ENCODE data around the gene MRPL44. TPM values are rescaled to one million over a fixed set of nuclear protein-coding genes. Genes with fewer than 3 reads are reported as not detected.

The MRPL44 gene
- total and polyA plus RNA-seq, 2 donors (not counting 1 experiment from before 2014, with no cell fraction given) = 8.9 to 26.7 TPM

- Mint-ChIP-seq H3K4me3 (peak overlapping the region; percentile 94), H3K27me3 (no peaks in the 10 kb centered on the region), H3K9me3 (ENCODE audit: insufficient read depth) (peaks cover 7% of the 10 kb centered on the region), H3K4me1 (peaks cover 52% of the 10 kb centered on the region), H3K27ac (peak overlapping the region; percentile 76)
- Histone ChIP-seq H3K4me3 (ENCODE audit: control extremely low read depth in 1 of 5, extremely low read depth in 1 of 5, insufficient read depth in 1 of 5, low read depth in 2 of 5, low read length in 4 of 5) (peak overlapping the region in 3 of 5 experiments; percentile 79 to 92 (median 91)), H4K20me1 (ENCODE audit: control insufficient read depth, insufficient read depth, low read length, poor library complexity, severe bottlenecking) (peaks cover 7% of the 10 kb centered on the region), H3K4me2 (replicated peaks; ENCODE audit: low read depth, low read length, poor library complexity, severe bottlenecking) (peak overlapping the region; percentile 99), H3K36me3 (replicated peaks in 1 of 2; ENCODE audit: control extremely low read depth in 1 of 2, control insufficient read depth in 1 of 2, extremely low read depth in 1 of 2, insufficient read depth in 2 of 2, low read length in 1 of 2) (no peaks in the 10 kb centered on the region), H2AFZ (ENCODE audit: insufficient read depth, low read depth, low read length, poor library complexity, severe bottlenecking) (peak overlapping the region; percentile 90), H3K79me2 (ENCODE audit: control insufficient read depth, insufficient read depth, low read length) (peaks cover 93% of the 10 kb centered on the region), H3K27me3 (replicated peaks in 1 of 4; ENCODE audit: control extremely low read depth in 1 of 4, control insufficient read depth in 3 of 4, insufficient read depth in 4 of 4, low read length in 3 of 4) (no peaks in the 10 kb centered on the region), H3K4me1 (ENCODE audit: control insufficient read depth in 2 of 2, insufficient read depth in 2 of 2, low read length in 2 of 2) (peaks cover 29 to 46% of the 10 kb centered on the region in 2 donors), H3K9me3 (ENCODE audit: control extremely low read depth in 1 of 3, control insufficient read depth in 2 of 3, insufficient read depth in 1 of 3, low read length in 2 of 3) (peaks cover 0 to 10% (median 4%) of the 10 kb centered on the region in 3 donors), H3K27ac (ENCODE audit: low read length in 2 of 2) (peak overlapping the region in 1 of 2 donors; percentile 87), H3K9ac (ENCODE audit: low read length) (peak overlapping the region; percentile 98)
- DNase-seq (no peak), ATAC-seq (ENCODE audit: low read depth) (no peak)
- WGBS (ENCODE audit: insufficient coverage) = 78% methylated on average over 3 of the region's 7 CpGs
- ChIA-PET CTCF (interaction anchor here (0.6 to 1.5 kb wide), 5 partner anchors 19 to 257 kb away, joined by 3 to 4 read pairs (median 4); no protein-coding TSS in a partner anchor), POLR2A (interaction anchor here (0.7 to 1.1 kb wide), 3 partner anchors 9 to 48 kb away, joined by 3 to 4 read pairs (median 3); no protein-coding TSS in a partner anchor)
- TF ChIP-seq EZH2 (IDR thresholded peaks at IDR 0.05; ENCODE audit: borderline replicate concordance, insufficient read depth, low read depth, low read length, poor library complexity, severe bottlenecking) (no peak), CTCF (IDR thresholded peaks at IDR 0.05) (no peak)
- intact Hi-C loops (cut with micrococcal nuclease) = loop anchor here (10.0 kb wide), 1 partner anchor 1001 kb away; no protein-coding TSS in a partner anchor
These were observed 13.7 kb upstream of the MRPL44 start for GRCh38 chr2:223943561-223944008.

GRCh38 chr2:223944166-223944702 lies 13.0 kb upstream of the MRPL44 start:
- Histone ChIP-seq H3K4me1 (ENCODE audit: control insufficient read depth in 2 of 2, insufficient read depth in 2 of 2, low read length in 2 of 2) (peaks cover 24 to 44% of the 10 kb centered on the region in 2 donors), H3K9me3 (ENCODE audit: control extremely low read depth in 1 of 3, control insufficient read depth in 2 of 3, insufficient read depth in 1 of 3, low read length in 2 of 3) (peaks cover 0 to 6% (median under 1%) of the 10 kb centered on the region in 3 donors), H3K9ac (ENCODE audit: low read length) (peak overlapping the region; percentile 98), H3K36me3 (replicated peaks in 1 of 2; ENCODE audit: control extremely low read depth in 1 of 2, control insufficient read depth in 1 of 2, extremely low read depth in 1 of 2, insufficient read depth in 2 of 2, low read length in 1 of 2) (no peaks in the 10 kb centered on the region), H3K27me3 (replicated peaks in 1 of 4; ENCODE audit: control extremely low read depth in 1 of 4, control insufficient read depth in 3 of 4, insufficient read depth in 4 of 4, low read length in 3 of 4) (no peaks in the 10 kb centered on the region), H3K79me2 (ENCODE audit: control insufficient read depth, insufficient read depth, low read length) (peaks cover 89% of the 10 kb centered on the region), H3K4me3 (ENCODE audit: control extremely low read depth in 1 of 5, extremely low read depth in 1 of 5, insufficient read depth in 1 of 5, low read depth in 2 of 5, low read length in 4 of 5) (peak overlapping the region; percentile 58 to 92 (median 89)), H2AFZ (ENCODE audit: insufficient read depth, low read depth, low read length, poor library complexity, severe bottlenecking) (peak overlapping the region; percentile 90), H3K27ac (ENCODE audit: low read length in 2 of 2) (peak overlapping the region; percentile 15 to 87), H3K4me2 (replicated peaks; ENCODE audit: low read depth, low read length, poor library complexity, severe bottlenecking) (peak overlapping the region; percentile 99), H4K20me1 (ENCODE audit: control insufficient read depth, insufficient read depth, low read length, poor library complexity, severe bottlenecking) (peaks cover under 1% of the 10 kb centered on the region)
- peak overlapping the region; percentile 94 for H3K4me3 Mint-ChIP-seq
- intact Hi-C loops (cut with micrococcal nuclease) = loop anchor here (10.0 kb wide), 1 partner anchor 1001 kb away; no protein-coding TSS in a partner anchor
- DNase-seq (peak; percentile 60), ATAC-seq (ENCODE audit: low read depth) (peak; percentile 15)
- CTCF ChIA-PET = interaction anchor here (0.9 to 1.8 kb wide), 6 partner anchors 18 to 50 kb away, joined by 3 to 7 read pairs (median 4); no protein-coding TSS in a partner anchor
- peak overlapping the region; percentile 94 for H3K27ac Mint-ChIP-seq
- peaks cover 6% of the 10 kb centered on the region for H3K9me3 Mint-ChIP-seq (ENCODE audit: insufficient read depth)
- POLR2A ChIA-PET = interaction anchor here (0.7 to 1.5 kb wide), 5 partner anchors 8 to 647 kb away, joined by 3 to 6 read pairs (median 3); partner anchors contain the start of gene MRPL44
- no peaks in the 10 kb centered on the region for H3K27me3 Mint-ChIP-seq
- no peak for TF ChIP-seq EZH2 (IDR thresholded peaks at IDR 0.05; ENCODE audit: borderline replicate concordance, insufficient read depth, low read depth, low read length, poor library complexity, severe bottlenecking)
- TF ChIP-seq CTCF (IDR thresholded peaks at IDR 0.05) = no peak
- under 1% methylated on average over 46 of the region's 46 CpGs for WGBS (ENCODE audit: insufficient coverage)
- H3K4me1 Mint-ChIP-seq = peaks cover 50% of the 10 kb centered on the region
